ENCODE results near the gene SLC39A11. TPM values are rescaled to one million over a fixed set of nuclear protein-coding genes. Genes with fewer than 3 reads are reported as not detected.

SLC39A11 gene
- total RNA-seq, 1 experiment from 2014 or later: 18.9 TPM

DNA sequence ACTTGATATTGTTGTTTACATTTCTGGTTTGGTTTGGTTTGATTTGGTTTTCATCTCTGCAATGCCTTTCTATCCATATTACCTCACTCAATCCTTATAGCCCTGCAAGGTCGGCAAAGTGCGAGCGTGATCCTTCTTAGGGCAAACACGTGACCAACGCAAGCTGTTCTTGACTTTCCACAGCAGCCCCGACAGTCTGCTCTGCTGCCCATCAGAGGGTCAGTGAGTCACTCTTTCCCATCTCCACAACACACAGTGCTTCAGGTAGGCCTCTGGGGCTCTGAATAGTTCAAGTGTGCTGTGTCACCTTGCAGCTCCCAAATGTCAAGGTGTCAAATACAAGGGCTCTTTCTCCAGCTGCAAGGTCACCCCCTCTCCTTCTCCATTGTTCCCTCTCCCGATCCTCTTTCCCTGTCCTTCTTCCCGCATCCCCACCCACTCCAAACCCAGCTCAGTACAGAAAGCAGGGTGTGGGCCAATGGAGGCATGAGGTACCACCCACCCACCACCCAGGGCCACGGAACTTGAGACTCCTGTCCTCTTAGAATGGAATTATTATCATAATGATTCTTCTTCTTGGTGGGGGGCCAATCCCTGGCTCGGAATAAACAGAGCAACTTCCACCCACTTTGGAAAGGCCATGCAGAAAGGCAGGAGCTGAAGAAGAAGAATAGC is 139.7 kb downstream of the SLC39A11 start:
- H3K27ac Mint-ChIP-seq: peak overlapping the region; percentile 88
- no peak overlapping the region for H3K4me3 Mint-ChIP-seq
- H3K9me3 Mint-ChIP-seq: no peaks in the 10 kb centered on the region
- no peaks in the 10 kb centered on the region for H3K36me3 Mint-ChIP-seq
- H3K27me3 Mint-ChIP-seq (ENCODE audit: low read depth): no peaks in the 10 kb centered on the region; the same call in 1 of the 2 replicates
- ATAC-seq (peak; percentile 73), DNase-seq (ENCODE audit: low spot score) (no peak)
- CTCF ChIA-PET: interaction anchor here (0.8 to 2.8 kb wide), 14 partner anchors 12 to 396 kb away, joined by 3 to 15 read pairs (median 4); partner anchors contain the start of gene SSTR2
- TF ChIP-seq ZNF396 (CRISPR knock-in tag; IDR thresholded peaks at IDR 0.05; ENCODE audit: borderline replicate concordance) (no peak), ETV6 (CRISPR knock-in tag; IDR thresholded peaks at IDR 0.05) (no peak), NFATC4 (CRISPR knock-in tag; IDR thresholded peaks at IDR 0.05) (no peak), PRRX2 (CRISPR knock-in tag; IDR thresholded peaks at IDR 0.05) (no peak), ZBTB21 (CRISPR knock-in tag; IDR thresholded peaks at IDR 0.05; ENCODE audit: borderline replicate concordance) (no peak)
- TF ChIP-seq, protein P1, sequence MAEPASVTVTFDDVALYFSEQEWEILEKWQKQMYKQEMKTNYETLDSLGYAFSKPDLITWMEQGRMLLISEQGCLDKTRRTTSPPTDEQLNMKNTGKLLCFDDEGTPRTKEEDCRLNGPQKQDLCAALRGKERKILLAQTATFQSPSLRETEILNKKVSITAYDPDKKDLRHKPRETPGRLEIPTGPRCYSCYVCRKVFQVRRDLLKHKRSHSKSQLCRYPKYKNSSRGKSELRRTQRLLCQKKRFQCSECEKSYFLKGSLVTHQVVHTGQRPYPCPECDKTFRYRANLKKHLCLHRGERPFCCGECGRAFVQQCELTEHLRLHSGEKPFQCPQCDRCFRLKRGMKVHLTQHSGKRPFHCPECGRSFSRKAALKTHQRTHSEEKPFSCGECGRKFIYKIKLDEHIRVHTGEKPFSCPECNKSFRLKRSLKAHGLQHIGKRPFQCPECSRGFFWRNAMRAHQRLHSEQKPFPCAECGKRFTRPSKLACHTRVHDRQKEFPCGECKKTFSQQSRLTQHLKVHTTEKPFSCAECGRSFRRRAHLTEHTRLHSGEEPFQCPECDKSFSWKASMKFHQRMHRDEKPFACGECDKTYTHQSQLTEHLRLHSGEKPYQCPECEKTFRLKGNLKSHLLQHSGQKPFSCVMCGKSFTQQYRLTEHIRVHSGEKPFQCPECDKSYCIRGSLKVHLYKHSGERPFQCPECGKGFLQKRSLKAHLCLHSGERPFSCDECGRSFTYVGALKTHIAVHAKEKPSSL (CRISPR knock-in tag; conservative IDR thresholded peaks at IDR 0.05): no peak
- TF ChIP-seq, protein P2, sequence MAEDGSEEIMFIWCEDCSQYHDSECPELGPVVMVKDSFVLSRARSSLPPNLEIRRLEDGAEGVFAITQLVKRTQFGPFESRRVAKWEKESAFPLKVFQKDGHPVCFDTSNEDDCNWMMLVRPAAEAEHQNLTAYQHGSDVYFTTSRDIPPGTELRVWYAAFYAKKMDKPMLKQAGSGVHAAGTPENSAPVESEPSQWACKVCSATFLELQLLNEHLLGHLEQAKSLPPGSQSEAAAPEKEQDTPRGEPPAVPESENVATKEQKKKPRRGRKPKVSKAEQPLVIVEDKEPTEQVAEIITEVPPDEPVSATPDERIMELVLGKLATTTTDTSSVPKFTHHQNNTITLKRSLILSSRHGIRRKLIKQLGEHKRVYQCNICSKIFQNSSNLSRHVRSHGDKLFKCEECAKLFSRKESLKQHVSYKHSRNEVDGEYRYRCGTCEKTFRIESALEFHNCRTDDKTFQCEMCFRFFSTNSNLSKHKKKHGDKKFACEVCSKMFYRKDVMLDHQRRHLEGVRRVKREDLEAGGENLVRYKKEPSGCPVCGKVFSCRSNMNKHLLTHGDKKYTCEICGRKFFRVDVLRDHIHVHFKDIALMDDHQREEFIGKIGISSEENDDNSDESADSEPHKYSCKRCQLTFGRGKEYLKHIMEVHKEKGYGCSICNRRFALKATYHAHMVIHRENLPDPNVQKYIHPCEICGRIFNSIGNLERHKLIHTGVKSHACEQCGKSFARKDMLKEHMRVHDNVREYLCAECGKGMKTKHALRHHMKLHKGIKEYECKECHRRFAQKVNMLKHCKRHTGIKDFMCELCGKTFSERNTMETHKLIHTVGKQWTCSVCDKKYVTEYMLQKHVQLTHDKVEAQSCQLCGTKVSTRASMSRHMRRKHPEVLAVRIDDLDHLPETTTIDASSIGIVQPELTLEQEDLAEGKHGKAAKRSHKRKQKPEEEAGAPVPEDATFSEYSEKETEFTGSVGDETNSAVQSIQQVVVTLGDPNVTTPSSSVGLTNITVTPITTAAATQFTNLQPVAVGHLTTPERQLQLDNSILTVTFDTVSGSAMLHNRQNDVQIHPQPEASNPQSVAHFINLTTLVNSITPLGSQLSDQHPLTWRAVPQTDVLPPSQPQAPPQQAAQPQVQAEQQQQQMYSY (CRISPR knock-in tag; IDR thresholded peaks at IDR 0.05): no peak
- H3K4me1 Mint-ChIP-seq: peaks cover 31% of the 10 kb centered on the region
- POLR2A ChIA-PET: interaction anchor here (1.4 kb wide), 1 partner anchor 33 kb away, joined by 4 read pairs; no protein-coding TSS in a partner anchor

DNA sequence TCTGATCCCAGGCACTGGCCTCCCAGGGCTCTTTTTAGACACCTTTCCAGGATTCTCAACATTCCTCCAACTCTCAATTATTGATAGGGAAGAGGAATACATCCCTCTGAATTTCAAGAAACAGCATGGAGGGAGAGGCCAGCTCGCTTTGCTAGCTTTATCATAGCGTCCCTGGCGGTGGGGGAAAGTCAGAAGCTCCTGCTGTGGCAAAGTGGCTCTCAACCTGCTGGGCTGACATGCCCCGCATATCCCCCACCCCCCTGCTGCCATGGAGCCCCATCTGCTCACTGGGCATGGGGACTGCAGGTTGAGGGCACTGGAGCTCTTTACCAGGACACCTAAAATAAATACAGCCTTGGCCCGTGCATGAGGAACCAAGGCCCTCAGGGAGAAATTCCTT is 140.3 kb downstream of the SLC39A11 start:
- no peaks in the 10 kb centered on the region for H3K36me3 Mint-ChIP-seq
- no peak overlapping the region for H3K4me3 Mint-ChIP-seq
- peaks cover 31% of the 10 kb centered on the region for H3K4me1 Mint-ChIP-seq
- DNase-seq (ENCODE audit: low spot score) (peak; percentile 21), ATAC-seq (peak; percentile 31; the same call in 1 of the 2 replicates)
- ChIA-PET CTCF (interaction anchor here (0.6 to 2.8 kb wide), 18 partner anchors 9 to 395 kb away, joined by 3 to 15 read pairs (median 4); partner anchors contain the start of gene SSTR2), POLR2A (interaction anchor here (0.5 to 1.4 kb wide), 2 partner anchors 34 to 56 kb away, joined by 4 to 5 read pairs; no protein-coding TSS in a partner anchor)
- H3K9me3 Mint-ChIP-seq: no peaks in the 10 kb centered on the region
- H3K27ac Mint-ChIP-seq: no peak overlapping the region
- H3K27me3 Mint-ChIP-seq (ENCODE audit: low read depth): no peaks in the 10 kb centered on the region
- TF ChIP-seq, protein P3, sequence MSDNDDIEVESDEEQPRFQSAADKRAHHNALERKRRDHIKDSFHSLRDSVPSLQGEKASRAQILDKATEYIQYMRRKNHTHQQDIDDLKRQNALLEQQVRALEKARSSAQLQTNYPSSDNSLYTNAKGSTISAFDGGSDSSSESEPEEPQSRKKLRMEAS (CRISPR knock-in tag; IDR thresholded peaks at IDR 0.05): 0 out of 2 replicates have a peak, but pooled peaks have one; percentile 14
- TF ChIP-seq, protein P4, sequence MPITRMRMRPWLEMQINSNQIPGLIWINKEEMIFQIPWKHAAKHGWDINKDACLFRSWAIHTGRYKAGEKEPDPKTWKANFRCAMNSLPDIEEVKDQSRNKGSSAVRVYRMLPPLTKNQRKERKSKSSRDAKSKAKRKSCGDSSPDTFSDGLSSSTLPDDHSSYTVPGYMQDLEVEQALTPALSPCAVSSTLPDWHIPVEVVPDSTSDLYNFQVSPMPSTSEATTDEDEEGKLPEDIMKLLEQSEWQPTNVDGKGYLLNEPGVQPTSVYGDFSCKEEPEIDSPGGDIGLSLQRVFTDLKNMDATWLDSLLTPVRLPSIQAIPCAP (CRISPR knock-in tag; IDR thresholded peaks at IDR 0.05): no peak
- TF ChIP-seq, protein P5, sequence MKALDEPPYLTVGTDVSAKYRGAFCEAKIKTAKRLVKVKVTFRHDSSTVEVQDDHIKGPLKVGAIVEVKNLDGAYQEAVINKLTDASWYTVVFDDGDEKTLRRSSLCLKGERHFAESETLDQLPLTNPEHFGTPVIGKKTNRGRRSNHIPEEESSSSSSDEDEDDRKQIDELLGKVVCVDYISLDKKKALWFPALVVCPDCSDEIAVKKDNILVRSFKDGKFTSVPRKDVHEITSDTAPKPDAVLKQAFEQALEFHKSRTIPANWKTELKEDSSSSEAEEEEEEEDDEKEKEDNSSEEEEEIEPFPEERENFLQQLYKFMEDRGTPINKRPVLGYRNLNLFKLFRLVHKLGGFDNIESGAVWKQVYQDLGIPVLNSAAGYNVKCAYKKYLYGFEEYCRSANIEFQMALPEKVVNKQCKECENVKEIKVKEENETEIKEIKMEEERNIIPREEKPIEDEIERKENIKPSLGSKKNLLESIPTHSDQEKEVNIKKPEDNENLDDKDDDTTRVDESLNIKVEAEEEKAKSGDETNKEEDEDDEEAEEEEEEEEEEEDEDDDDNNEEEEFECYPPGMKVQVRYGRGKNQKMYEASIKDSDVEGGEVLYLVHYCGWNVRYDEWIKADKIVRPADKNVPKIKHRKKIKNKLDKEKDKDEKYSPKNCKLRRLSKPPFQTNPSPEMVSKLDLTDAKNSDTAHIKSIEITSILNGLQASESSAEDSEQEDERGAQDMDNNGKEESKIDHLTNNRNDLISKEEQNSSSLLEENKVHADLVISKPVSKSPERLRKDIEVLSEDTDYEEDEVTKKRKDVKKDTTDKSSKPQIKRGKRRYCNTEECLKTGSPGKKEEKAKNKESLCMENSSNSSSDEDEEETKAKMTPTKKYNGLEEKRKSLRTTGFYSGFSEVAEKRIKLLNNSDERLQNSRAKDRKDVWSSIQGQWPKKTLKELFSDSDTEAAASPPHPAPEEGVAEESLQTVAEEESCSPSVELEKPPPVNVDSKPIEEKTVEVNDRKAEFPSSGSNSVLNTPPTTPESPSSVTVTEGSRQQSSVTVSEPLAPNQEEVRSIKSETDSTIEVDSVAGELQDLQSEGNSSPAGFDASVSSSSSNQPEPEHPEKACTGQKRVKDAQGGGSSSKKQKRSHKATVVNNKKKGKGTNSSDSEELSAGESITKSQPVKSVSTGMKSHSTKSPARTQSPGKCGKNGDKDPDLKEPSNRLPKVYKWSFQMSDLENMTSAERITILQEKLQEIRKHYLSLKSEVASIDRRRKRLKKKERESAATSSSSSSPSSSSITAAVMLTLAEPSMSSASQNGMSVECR (CRISPR knock-in tag; IDR thresholded peaks at IDR 0.05; ENCODE audit: borderline replicate concordance): no peak
- TF ChIP-seq, protein P6, sequence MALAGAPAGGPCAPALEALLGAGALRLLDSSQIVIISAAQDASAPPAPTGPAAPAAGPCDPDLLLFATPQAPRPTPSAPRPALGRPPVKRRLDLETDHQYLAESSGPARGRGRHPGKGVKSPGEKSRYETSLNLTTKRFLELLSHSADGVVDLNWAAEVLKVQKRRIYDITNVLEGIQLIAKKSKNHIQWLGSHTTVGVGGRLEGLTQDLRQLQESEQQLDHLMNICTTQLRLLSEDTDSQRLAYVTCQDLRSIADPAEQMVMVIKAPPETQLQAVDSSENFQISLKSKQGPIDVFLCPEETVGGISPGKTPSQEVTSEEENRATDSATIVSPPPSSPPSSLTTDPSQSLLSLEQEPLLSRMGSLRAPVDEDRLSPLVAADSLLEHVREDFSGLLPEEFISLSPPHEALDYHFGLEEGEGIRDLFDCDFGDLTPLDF (CRISPR knock-in tag; IDR thresholded peaks at IDR 0.05): no peak
- TF ChIP-seq, protein P7, sequence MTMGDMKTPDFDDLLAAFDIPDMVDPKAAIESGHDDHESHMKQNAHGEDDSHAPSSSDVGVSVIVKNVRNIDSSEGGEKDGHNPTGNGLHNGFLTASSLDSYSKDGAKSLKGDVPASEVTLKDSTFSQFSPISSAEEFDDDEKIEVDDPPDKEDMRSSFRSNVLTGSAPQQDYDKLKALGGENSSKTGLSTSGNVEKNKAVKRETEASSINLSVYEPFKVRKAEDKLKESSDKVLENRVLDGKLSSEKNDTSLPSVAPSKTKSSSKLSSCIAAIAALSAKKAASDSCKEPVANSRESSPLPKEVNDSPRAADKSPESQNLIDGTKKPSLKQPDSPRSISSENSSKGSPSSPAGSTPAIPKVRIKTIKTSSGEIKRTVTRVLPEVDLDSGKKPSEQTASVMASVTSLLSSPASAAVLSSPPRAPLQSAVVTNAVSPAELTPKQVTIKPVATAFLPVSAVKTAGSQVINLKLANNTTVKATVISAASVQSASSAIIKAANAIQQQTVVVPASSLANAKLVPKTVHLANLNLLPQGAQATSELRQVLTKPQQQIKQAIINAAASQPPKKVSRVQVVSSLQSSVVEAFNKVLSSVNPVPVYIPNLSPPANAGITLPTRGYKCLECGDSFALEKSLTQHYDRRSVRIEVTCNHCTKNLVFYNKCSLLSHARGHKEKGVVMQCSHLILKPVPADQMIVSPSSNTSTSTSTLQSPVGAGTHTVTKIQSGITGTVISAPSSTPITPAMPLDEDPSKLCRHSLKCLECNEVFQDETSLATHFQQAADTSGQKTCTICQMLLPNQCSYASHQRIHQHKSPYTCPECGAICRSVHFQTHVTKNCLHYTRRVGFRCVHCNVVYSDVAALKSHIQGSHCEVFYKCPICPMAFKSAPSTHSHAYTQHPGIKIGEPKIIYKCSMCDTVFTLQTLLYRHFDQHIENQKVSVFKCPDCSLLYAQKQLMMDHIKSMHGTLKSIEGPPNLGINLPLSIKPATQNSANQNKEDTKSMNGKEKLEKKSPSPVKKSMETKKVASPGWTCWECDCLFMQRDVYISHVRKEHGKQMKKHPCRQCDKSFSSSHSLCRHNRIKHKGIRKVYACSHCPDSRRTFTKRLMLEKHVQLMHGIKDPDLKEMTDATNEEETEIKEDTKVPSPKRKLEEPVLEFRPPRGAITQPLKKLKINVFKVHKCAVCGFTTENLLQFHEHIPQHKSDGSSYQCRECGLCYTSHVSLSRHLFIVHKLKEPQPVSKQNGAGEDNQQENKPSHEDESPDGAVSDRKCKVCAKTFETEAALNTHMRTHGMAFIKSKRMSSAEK (CRISPR knock-in tag; IDR thresholded peaks at IDR 0.05; ENCODE audit: borderline replicate concordance): no peak
- TF ChIP-seq ZNF396 (CRISPR knock-in tag; IDR thresholded peaks at IDR 0.05; ENCODE audit: borderline replicate concordance): no peak
- TF ChIP-seq, protein P8, sequence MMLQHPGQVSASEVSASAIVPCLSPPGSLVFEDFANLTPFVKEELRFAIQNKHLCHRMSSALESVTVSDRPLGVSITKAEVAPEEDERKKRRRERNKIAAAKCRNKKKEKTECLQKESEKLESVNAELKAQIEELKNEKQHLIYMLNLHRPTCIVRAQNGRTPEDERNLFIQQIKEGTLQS (CRISPR knock-in tag; conservative IDR thresholded peaks at IDR 0.05): no peak
